ENCODE results near the gene LHFPL3.

Gene LHFPL3

GRCh38 chr7:104852386-104852785 lies 524.0 kb downstream of the LHFPL3 start:
- no peak for DNase-seq

DNA sequence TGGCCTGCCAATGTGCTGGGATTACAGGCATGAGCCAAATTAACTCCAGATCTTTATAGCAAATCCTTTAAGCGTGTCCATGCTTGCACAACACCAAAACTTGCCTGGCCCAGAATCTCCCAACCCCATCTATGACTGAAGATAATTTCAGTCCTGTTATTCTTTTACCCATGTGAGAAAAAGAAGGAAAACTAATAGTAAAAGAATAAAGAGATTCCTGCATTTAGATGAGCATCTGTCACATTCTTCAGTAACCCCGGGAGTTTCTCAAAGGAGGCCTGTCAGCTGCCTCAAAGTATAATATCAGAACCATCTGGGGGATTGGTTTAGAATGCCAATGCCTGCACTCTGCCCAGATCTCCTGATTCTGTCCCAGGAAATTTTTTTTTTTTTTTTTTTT lies 527.5 kb downstream of the LHFPL3 start:
- no peak for DNase-seq

DNA sequence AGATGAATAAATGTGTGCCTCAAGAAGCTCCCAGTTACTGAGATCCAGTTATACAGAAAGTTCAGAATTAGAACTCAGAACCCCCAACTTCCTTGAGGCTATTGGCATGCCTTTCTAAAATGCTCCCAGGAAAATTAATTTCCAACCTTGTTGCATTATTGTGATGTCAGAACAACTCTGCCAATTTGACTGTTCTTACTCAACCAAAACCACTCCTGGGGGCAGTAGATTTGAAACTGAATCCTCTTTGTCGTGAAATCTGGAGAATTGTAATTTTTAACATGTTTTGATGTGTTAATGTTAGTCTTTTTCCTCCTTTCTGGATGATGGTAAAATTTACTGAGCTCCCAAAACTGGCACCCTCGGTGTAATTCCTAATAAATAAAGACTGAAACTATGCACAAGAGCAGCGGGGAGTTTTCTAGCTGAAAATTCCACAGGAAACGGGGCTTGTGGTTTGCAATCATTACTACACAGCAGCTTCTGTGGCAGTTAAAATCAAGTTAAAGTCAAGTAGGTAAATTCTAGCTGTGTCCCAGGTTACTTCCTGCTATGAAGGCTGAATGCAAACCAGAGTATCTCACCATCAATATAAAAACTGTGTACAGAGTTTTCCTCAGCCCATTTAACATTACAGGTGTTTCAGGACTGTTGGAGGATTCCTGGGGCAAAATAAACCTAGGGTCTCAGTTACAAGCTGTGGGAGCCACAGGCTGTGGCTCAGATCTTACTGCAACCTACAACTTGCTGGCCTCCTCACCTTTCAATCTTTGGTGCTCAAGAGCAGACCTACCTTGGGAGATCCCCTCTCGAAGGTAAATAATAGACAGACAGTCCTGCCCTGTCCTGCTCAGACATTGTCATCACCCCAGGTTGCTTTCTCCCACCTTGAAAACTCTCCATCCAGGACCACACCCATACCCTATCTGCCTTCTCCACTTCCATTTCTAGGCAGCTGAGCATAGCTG lies 529.3 kb downstream of the LHFPL3 start:
- no peak for DNase-seq

GRCh38 chr7:104859754-104860426 lies 531.5 kb downstream of the LHFPL3 start:
- DNase-seq = no peak

DNA sequence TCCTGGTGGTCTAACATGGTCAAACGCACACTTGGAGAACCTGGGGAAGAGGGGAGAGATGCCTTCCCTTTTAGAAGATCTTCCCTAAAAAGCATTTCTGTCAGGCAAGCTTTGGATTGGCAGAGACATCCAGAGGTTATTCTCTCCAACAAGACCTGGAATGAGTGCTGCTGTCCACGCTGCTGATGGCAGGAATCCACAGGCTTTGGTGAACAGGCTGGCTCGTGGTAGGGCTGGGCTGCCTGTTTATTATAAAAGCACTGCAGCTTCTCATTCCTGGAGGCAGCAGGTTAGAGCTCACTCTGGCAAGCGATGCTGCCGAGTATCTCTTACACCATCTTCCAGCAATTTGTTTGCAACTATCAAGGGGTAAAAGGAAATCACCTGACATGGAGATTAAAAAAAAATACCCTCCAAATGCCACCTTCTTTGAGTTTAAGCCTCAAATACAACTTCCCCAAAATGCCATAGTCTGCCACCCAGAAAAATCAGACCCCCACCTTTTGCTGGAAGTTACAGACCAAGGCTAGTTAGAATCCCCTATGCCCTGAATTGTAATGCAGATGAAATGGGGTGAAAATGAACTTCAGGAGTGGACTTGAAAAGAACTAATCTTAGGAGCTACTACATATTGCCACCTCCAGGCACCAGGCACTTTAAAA lies 533.5 kb downstream of the LHFPL3 start:
- DNase-seq = no peak

- DNase-seq = peak; percentile 30
These were observed 534.3 kb downstream of the LHFPL3 start for GRCh38 chr7:104862719-104863118.

DNA sequence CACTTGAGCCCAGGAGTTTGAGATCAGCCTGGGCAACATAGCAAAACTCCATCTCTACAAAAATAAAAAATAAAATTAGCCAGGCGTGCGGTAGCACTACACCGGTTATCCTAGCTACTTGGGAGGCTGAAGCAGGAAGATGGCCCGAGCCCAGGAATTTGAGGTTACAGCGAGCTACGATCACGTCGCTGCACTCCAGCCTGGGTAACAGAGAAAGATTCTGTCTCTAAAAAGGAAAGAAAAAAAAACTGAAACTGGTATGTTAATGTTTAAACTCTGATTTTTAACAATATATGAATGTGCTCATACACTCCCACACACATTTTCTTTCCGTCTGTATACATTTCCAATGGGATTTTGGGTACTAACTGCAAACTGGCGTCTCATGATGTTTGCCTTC lies 545.0 kb downstream of the LHFPL3 start:
- DNase-seq = no peak

GRCh38 chr7:104878577-104878976 lies 550.2 kb downstream of the LHFPL3 start:
- DNase-seq = no peak

GRCh38 chr7:104883248-104883717 lies 554.9 kb downstream of the LHFPL3 start:
- peak; percentile 66 for DNase-seq

DNA sequence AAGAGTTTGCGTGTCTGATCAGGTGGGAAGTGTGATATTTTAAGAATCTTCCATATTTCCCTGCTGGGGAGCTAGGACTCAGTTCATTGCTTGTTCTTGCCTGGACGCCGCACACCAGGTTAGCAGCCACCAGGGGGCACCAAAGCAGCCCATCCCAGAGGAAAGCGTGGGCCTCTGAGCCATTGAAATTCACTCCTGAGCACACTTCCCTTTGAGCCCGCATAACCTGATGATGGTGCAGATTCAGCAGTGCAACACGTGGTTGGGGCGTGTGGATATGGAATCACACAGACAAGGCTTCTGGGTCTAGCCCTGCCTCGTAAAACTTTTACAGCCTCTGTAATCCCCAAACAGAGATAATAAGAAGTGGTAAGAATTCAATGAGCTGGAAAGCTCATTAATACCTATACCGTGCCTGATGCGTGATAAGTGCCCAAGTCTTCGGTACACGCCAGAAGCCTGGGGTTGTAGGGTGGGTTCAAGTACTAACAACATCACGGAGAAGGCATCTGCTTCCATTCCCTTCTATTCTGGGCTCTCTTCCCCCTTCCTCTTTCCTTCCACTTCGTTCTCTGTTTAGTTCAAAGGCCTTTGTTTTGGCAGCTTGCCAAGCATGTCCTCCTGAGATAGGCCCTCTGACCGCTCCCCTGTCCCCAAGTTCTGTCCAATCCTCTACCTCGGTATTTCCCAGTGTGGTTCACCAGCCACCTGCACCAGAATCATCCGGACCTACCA lies 555.5 kb downstream of the LHFPL3 start:
- peak; percentile 99 for DNase-seq

- no peak for DNase-seq
These were observed 558.2 kb downstream of the LHFPL3 start for GRCh38 chr7:104886651-104887050.

DNA sequence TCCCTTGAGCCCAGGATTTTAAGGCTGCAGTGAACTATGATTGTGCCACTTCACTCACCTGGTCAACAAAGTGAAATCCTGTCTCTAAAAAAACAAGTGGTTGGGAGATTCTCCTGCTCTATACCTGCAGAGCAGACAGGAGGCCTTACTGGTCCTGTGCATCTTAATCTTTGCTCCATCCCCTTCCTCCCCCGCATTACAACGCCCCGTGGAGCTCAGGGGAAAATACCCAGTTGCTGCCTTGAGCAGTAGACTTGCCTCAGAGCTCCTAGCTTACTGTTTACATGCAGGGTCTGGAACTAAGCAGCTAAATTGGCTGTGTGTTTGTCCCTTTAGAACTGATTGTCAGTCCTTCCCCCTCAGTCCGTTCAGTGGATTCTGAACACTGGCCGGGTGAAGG lies 561.8 kb downstream of the LHFPL3 start:
- no peak for DNase-seq

- DNase-seq = no peak
These were observed 563.5 kb downstream of the LHFPL3 start for GRCh38 chr7:104891949-104892348.

DNA sequence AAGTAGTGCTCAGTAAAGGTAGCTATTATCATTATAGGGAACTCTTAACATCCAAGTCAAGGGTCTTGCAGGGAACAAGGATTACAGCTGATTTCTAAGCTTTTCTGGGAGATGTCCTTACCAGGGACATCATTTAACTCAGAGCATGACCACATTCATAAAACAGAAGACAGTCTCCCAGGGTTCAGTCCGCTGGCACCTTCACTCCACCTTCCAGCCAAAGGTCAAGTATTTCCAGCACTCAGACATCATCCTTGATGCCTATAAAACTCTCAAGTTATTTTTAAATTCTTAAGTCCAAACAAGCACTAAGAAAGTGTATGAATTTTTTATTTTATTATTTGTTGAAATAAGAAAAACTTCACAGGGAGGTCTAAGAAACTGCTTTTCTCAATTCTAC lies 565.9 kb downstream of the LHFPL3 start:
- DNase-seq = no peak

GRCh38 chr7:104894726-104895521 lies 566.5 kb downstream of the LHFPL3 start:
- no peak for DNase-seq

GRCh38 chr7:104895522-104896236 lies 567.3 kb downstream of the LHFPL3 start:
- no peak for DNase-seq

DNA sequence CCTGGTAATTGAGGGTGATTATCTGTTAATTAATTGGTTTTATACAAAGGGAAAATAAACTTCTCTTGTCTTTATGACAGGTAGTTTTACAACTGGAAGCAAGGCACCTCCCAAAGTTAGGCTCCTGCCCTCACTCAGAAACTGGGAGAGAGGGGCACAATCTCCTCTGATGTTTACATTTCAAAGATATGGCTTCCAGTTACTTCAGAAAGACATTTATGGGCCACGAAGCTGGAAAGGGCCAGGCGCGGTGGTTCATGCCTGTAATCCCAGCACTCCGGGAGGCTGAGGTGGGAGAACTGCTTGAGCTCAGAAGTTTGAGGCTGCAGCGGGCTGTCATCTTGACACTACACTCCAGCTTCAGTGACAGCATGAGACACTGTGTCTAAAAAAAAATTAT lies 570.0 kb downstream of the LHFPL3 start:
- no peak for DNase-seq

GRCh38 chr7:104900525-104901239 lies 572.3 kb downstream of the LHFPL3 start:
- no peak for DNase-seq

- no peak for DNase-seq
These were observed 572.8 kb downstream of the LHFPL3 start for GRCh38 chr7:104901240-104901619.

DNA sequence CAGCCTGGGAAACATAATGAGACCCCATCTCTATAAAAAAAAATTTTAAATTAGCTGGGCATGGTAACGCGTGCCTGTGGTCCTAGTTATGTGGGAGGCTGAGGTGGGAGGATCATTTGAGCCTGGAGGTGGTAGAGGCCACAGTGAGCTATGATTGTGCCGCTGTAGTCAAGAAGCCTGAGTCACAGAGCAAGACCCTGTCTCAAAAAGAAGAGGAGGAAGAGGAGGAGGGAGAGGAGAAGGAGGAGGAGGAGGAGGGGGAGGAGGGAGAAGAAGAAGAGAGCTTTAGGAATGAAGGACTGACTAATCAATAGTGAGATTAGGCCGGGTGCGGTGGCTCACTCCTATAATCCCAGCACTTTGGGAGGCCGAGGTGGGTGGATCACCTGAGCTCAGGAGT lies 573.8 kb downstream of the LHFPL3 start:
- DNase-seq = no peak

GRCh38 chr7:104903044-104903443 lies 574.6 kb downstream of the LHFPL3 start:
- no peak for DNase-seq

Measured in DMS53 (cell line).